OCI-LY1 (cell line): ENCODE measurements around the gene OR4F6.

Experiments used
- H2AFZ ChIP-seq: fragments of 200-600 bp; sonication (generic), shearing (Covaris generic); 2 replicates; pipeline ENCODE4 v1.6.0; 2014; ENCODE audit warnings: antibody characterized with exemption, mild to moderate bottlenecking, low read length
- H3F3A ChIP-seq: fragments of 200-600 bp; sonication (generic), shearing (Covaris generic); 2 replicates; pipeline ENCODE4 v1.6.0; 2014; ENCODE audit warnings: mild to moderate bottlenecking, antibody characterized with exemption, low read length, moderate library complexity; ENCODE audit not compliant: insufficient read depth
- H3K27ac ChIP-seq: fragments of 200-600 bp; sonication (generic); 2 replicates; pipeline ENCODE4 v1.5.1; 2014; ENCODE audit warnings: low read length, mixed run types, mild to moderate bottlenecking, low read depth; ENCODE audit not compliant: poor library complexity, severe bottlenecking
- H3K27me3 ChIP-seq: fragments of 200-600 bp; sonication (generic); 2 replicates; pipeline ENCODE4 v1.6.0; 2014; ENCODE audit warnings: antibody characterized with exemption, mild to moderate bottlenecking, low read length, moderate library complexity; ENCODE audit not compliant: insufficient read depth
- H3K36me3 ChIP-seq: fragments of 200-600 bp; sonication (generic); 2 replicates; pipeline ENCODE4 v1.6.1; 2014; ENCODE audit warnings: mild to moderate bottlenecking, antibody characterized with exemption, low read length, moderate library complexity, mixed read lengths; ENCODE audit not compliant: insufficient read depth
- H3K4me1 ChIP-seq: fragments of 200-600 bp; sonication (generic); 2 replicates; pipeline ENCODE4 v1.5.1; 2014; ENCODE audit warnings: mild to moderate bottlenecking, low read length, moderate library complexity; ENCODE audit not compliant: insufficient read depth, severe bottlenecking
- H3K4me2 ChIP-seq: fragments of 200-600 bp; sonication (generic), shearing (Covaris generic); 2 replicates; pipeline ENCODE4 v1.6.1; 2014; ENCODE audit warnings: low read length
- H3K4me3 ChIP-seq: fragments of 200-600 bp; sonication (generic); 2 replicates; pipeline ENCODE4 v1.5.1; 2014; ENCODE audit warnings: low read length, low read depth, mild to moderate bottlenecking, mixed read lengths; ENCODE audit not compliant: poor library complexity, severe bottlenecking
- H3K79me2 ChIP-seq: fragments of 200-600 bp; shearing (Covaris generic); 2 replicates; pipeline ENCODE4 v1.6.1; 2016; ENCODE audit warnings: mixed run types, low read length, mixed read lengths; ENCODE audit not compliant: insufficient read depth
- H3K9ac ChIP-seq: fragments of 200-600 bp; sonication (generic), shearing (Covaris generic); 2 replicates; pipeline ENCODE4 v1.6.1; 2014; ENCODE audit warnings: mild to moderate bottlenecking, low read length, mixed read lengths
- H3K9me2 ChIP-seq: fragments of 200-600 bp; sonication (generic), shearing (Covaris generic); 2 replicates; pipeline ENCODE4 v1.6.1; 2014; ENCODE audit warnings: low read depth, mild to moderate bottlenecking, low read length, mixed read lengths
- H3K9me3 ChIP-seq: fragments of 200-600 bp; shearing (Covaris generic); 2 replicates; pipeline ENCODE4 v1.6.1; 2014; ENCODE audit warnings: low read length, mixed read lengths
- H4K20me1 ChIP-seq: fragments of 200-600 bp; sonication (generic), shearing (Covaris generic); 2 replicates; pipeline ENCODE4 v1.6.0; 2016; ENCODE audit warnings: mild to moderate bottlenecking, low read length; ENCODE audit not compliant: insufficient read depth
- CTCF ChIP-seq: fragments of 200-600 bp; sonication (generic), shearing (Covaris generic); IDR thresholded peaks from 2 replicates; pipeline ENCODE4 v1.5.1; 2017; ENCODE audit warnings: mild to moderate bottlenecking, antibody characterized with exemption, low read length, moderate library complexity, mixed read lengths
- EZH2 ChIP-seq: fragments of 200-600 bp; sonication (generic), shearing (Covaris generic); IDR thresholded peaks from 2 replicates; pipeline ENCODE4 v1.8.0; 2017; ENCODE audit warnings: borderline replicate concordance, mixed run types, mild to moderate bottlenecking, antibody characterized with exemption, low read length, moderate library complexity, mixed read lengths

The OR4F6 gene

GRCh38 chr15:101803676-101804075 lies 367 bp downstream of the OR4F6 start:
- Histone ChIP-seq H3K36me3 (no peaks in the 10 kb centered on the region), H3K27ac (no peak overlapping the region), H3K4me3 (no peak overlapping the region), H3K9me2 (no peaks in the 10 kb centered on the region), H3K79me2 (no peaks in the 10 kb centered on the region), H3K9me3 (no peaks in the 10 kb centered on the region), H3K4me1 (no peaks in the 10 kb centered on the region), H3K27me3 (no peaks in the 10 kb centered on the region), H3F3A (no peaks in the 10 kb centered on the region), H4K20me1 (no peaks in the 10 kb centered on the region), H3K9ac (no peak overlapping the region), H3K4me2 (no peak overlapping the region), H2AFZ (no peak overlapping the region)
- TF ChIP-seq EZH2 (no peak), CTCF (no peak)

GRCh38 chr15:101804375-101804774 lies 1.1 kb downstream of the OR4F6 start:
- H3K27me3 ChIP-seq: no peaks in the 10 kb centered on the region
- no peak overlapping the region for H2AFZ ChIP-seq
- H3K9me3 ChIP-seq: no peaks in the 10 kb centered on the region
- H3K4me1 ChIP-seq: no peaks in the 10 kb centered on the region
- H3K4me2 ChIP-seq: no peak overlapping the region
- H4K20me1 ChIP-seq: no peaks in the 10 kb centered on the region
- no peaks in the 10 kb centered on the region for H3K79me2 ChIP-seq
- no peak for TF ChIP-seq CTCF
- no peak for TF ChIP-seq EZH2
- no peak overlapping the region for H3K9ac ChIP-seq
- H3K4me3 ChIP-seq: no peak overlapping the region
- H3K27ac ChIP-seq: no peak overlapping the region
- H3K36me3 ChIP-seq: no peaks in the 10 kb centered on the region
- H3K9me2 ChIP-seq: no peaks in the 10 kb centered on the region
- no peaks in the 10 kb centered on the region for H3F3A ChIP-seq

GRCh38 chr15:101804941-101805340 lies 1.6 kb downstream of the OR4F6 start:
- no peaks in the 10 kb centered on the region for H3K79me2 ChIP-seq
- no peaks in the 10 kb centered on the region for H3K36me3 ChIP-seq
- no peaks in the 10 kb centered on the region for H3K4me1 ChIP-seq
- no peaks in the 10 kb centered on the region for H3F3A ChIP-seq
- no peaks in the 10 kb centered on the region for H3K9me3 ChIP-seq
- H2AFZ ChIP-seq: no peak overlapping the region
- no peaks in the 10 kb centered on the region for H4K20me1 ChIP-seq
- H3K9ac ChIP-seq: no peak overlapping the region
- no peak overlapping the region for H3K4me2 ChIP-seq
- TF ChIP-seq EZH2 (no peak), CTCF (no peak)
- H3K27ac ChIP-seq: no peak overlapping the region
- H3K9me2 ChIP-seq: no peaks in the 10 kb centered on the region
- H3K4me3 ChIP-seq: no peak overlapping the region
- H3K27me3 ChIP-seq: no peaks in the 10 kb centered on the region
